ENCODE data around the gene FIGN. TPM values are rescaled to one million over a fixed set of nuclear protein-coding genes. Genes with fewer than 3 reads are reported as not detected.

The FIGN gene
- total RNA-seq, 3 donors from 2014 or later, result 2.6 to 13.9 (median 5.0) TPM

DNA sequence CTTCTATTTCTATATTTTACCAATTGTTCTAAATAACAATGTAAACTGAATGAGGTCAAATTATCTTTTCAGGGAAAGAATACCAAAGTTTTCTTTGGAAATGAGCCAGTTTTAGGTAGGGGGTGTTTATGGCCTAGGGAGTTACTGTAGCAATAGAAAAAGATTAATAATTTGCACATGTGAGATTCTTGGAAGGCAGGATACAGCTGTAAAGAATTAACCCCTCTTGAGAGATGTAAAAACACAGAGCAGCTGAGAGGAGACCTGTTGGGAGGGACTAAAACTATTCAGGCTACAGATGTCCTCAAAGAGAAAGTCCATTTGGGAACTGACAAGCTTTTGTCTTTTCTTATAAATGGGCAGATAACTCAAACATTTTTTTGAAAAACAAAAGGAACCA lies 182.2 kb downstream of the FIGN start:
- Histone ChIP-seq H3K27me3 (no peaks in the 10 kb centered on the region), H3K27ac (no peak overlapping the region), H3K36me3 (no peaks in the 10 kb centered on the region), H3K4me1 (no peaks in the 10 kb centered on the region), H3K9me3 (no peaks in the 10 kb centered on the region), H3K4me3 (no peak overlapping the region)
- no peak for DNase-seq (ENCODE audit: low spot score in 2 of 2)
- intact Hi-C loops (cut with DNase I; ENCODE audit: low total_unique reads), result no loop called here
- TF ChIP-seq CTCF (IDR thresholded peaks at IDR 0.05) (no peak), POLR2A (IDR thresholded peaks at IDR 0.05) (no peak), POLR2AphosphoS5 (IDR thresholded peaks at IDR 0.05) (no peak)

DNA sequence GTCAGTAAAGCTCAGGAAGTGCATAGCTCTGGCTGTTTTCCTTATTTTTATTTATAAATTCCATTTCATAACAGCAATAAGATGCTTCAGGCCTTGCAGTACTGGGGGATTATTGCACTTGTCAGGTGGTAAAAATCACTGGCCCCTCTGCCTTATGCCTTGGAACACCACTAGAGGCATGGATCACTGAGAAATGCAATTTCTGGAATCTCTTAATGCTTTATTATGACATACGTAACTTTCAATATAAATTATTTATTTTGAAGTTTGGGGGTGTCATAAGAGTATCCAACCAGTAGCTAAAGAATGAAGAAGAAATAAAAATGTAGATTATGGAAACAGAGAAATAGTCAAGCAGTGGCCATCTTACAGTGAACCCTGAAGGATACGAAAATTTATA lies 183.1 kb downstream of the FIGN start:
- H3K27me3 ChIP-seq, result no peaks in the 10 kb centered on the region

GRCh38 chr2:163551616-163552373 lies 184.0 kb downstream of the FIGN start:
- H3K9me3 ChIP-seq, result no peaks in the 10 kb centered on the region
- H3K4me3 ChIP-seq, result no peak overlapping the region
- TF ChIP-seq CTCF (IDR thresholded peaks at IDR 0.05) (no peak), POLR2AphosphoS5 (IDR thresholded peaks at IDR 0.05) (no peak), POLR2A (IDR thresholded peaks at IDR 0.05) (no peak)
- no peak overlapping the region for H3K27ac ChIP-seq
- H3K36me3 ChIP-seq, result no peaks in the 10 kb centered on the region
- H3K27me3 ChIP-seq, result no peaks in the 10 kb centered on the region
- H3K4me1 ChIP-seq, result no peaks in the 10 kb centered on the region
- DNase-seq (ENCODE audit: low spot score in 2 of 2), result no peak
- intact Hi-C loops (cut with DNase I; ENCODE audit: low total_unique reads), result no loop called here

More for the DNA sequence above, 183.1 kb downstream of the FIGN start:
- intact Hi-C loops (cut with DNase I; ENCODE audit: low total_unique reads), result no loop called here
- DNase-seq (ENCODE audit: low spot score in 2 of 2), result no peak
- Histone ChIP-seq H3K9me3 (no peaks in the 10 kb centered on the region), H3K4me3 (no peak overlapping the region), H3K36me3 (no peaks in the 10 kb centered on the region), H3K27ac (no peak overlapping the region), H3K4me1 (no peaks in the 10 kb centered on the region)
- TF ChIP-seq POLR2A (IDR thresholded peaks at IDR 0.05) (no peak), POLR2AphosphoS5 (IDR thresholded peaks at IDR 0.05) (no peak), CTCF (IDR thresholded peaks at IDR 0.05) (no peak)

- intact Hi-C loops (cut with DNase I; ENCODE audit: low total_unique reads), result no loop called here
- no peak for DNase-seq (ENCODE audit: low spot score in 2 of 2)
- Histone ChIP-seq H3K9me3 (no peaks in the 10 kb centered on the region), H3K27me3 (no peaks in the 10 kb centered on the region), H3K4me3 (no peak overlapping the region), H3K36me3 (no peaks in the 10 kb centered on the region), H3K4me1 (no peaks in the 10 kb centered on the region), H3K27ac (no peak overlapping the region)
- TF ChIP-seq POLR2AphosphoS5 (IDR thresholded peaks at IDR 0.05) (no peak), CTCF (IDR thresholded peaks at IDR 0.05) (no peak), POLR2A (IDR thresholded peaks at IDR 0.05) (no peak)
Measured at GRCh38 chr2:163548970-163549369, 186.8 kb downstream of the FIGN start.

Measured in breast epithelium (tissue), 4 donors.